HG02981 (cell line): ENCODE results near the gene CRYL1.

Source experiments
- ATAC-seq: cut with Tn5 transposase; IDR thresholded peaks from one replicate; pipeline ENCODE4 v1.9.1; 2021; ENCODE audit warnings: mild to moderate bottlenecking, moderate library complexity; ENCODE audit not compliant: unreplicated experiment

The CRYL1 gene, protein sequence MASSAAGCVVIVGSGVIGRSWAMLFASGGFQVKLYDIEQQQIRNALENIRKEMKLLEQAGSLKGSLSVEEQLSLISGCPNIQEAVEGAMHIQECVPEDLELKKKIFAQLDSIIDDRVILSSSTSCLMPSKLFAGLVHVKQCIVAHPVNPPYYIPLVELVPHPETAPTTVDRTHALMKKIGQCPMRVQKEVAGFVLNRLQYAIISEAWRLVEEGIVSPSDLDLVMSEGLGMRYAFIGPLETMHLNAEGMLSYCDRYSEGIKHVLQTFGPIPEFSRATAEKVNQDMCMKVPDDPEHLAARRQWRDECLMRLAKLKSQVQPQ

GRCh38 chr13:20525601-20526544, at the start of gene CRYL1:
CRYL1 (minus strand) TSS chr13:20525857; CDS start chr13:20525794, 63 bp downstream.
- ATAC-seq, result peak; percentile 75

DNA sequence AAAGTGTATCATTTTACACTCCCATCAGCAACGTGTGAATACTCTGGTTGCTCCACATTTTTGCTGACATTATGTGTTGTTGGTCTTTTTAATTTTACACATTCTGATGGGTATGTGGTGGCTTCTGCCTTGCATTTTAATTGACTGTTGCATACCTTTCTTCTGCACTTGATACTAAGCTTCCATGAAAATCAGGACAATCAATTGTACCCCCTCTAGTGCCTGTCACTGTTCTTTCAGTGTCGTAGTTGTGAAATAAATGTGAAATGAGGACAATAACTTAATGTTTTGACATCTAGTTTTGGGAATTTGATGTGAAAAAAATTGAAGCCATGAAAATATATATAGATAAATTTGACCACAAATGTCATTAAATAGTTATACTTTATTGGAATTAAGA, 48.0 kb upstream of the CRYL1 start:
- ATAC-seq, result no peak

DNA sequence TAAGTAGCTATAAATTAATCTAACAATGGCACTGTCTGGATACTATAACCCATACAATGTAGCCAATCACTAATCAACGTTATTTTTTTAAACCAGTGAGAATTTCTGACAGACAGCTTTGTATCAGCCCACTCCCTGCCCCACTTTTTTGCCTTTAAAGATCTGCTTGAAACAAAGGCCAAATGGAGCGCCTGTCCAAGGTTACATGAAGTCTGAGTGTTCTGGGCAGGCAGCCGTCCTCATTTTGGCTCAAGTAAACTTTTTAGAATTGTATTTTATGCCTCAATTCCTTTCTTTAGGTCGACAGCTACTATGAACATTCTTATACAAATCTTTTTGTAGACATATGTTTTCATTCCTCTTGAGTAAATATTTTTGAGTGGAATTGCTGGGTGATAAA, 47.5 kb upstream of the CRYL1 start:
- no peak for ATAC-seq

GRCh38 chr13:20571676-20572075, 46.0 kb upstream of the CRYL1 start:
- no peak for ATAC-seq

GRCh38 chr13:20570517-20570916, 44.9 kb upstream of the CRYL1 start:
- no peak for ATAC-seq

DNA sequence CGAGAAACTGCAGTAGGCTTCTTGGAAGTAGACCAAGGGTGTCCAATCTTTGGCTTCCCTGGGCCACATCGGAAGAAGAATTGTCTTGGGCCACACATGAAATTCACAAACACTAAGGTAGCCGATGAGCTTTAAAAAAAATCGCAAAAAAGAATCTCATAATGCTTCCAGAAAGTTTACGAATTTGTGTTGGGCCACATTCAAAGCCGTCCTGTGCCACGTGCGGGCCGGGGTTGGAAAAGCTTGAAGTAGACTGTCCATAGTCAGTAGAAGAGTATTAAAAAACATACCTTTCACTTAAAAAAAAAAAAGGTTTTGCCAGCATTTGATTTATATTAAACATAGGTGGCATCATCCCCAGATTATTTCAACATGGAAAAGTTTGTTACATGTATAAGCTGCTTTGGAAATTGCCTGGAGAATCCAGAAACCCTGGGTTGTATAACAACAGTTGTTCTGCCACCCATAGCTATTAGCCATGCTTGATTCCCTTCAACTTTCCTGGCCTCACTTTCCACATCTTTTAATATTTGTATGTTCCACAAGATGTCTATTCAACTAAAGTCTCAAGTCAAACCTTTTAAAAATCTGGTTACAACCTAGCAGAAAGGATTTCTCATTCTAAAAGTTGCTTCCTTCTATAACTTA, 42.3 kb upstream of the CRYL1 start:
- no peak for ATAC-seq

DNA sequence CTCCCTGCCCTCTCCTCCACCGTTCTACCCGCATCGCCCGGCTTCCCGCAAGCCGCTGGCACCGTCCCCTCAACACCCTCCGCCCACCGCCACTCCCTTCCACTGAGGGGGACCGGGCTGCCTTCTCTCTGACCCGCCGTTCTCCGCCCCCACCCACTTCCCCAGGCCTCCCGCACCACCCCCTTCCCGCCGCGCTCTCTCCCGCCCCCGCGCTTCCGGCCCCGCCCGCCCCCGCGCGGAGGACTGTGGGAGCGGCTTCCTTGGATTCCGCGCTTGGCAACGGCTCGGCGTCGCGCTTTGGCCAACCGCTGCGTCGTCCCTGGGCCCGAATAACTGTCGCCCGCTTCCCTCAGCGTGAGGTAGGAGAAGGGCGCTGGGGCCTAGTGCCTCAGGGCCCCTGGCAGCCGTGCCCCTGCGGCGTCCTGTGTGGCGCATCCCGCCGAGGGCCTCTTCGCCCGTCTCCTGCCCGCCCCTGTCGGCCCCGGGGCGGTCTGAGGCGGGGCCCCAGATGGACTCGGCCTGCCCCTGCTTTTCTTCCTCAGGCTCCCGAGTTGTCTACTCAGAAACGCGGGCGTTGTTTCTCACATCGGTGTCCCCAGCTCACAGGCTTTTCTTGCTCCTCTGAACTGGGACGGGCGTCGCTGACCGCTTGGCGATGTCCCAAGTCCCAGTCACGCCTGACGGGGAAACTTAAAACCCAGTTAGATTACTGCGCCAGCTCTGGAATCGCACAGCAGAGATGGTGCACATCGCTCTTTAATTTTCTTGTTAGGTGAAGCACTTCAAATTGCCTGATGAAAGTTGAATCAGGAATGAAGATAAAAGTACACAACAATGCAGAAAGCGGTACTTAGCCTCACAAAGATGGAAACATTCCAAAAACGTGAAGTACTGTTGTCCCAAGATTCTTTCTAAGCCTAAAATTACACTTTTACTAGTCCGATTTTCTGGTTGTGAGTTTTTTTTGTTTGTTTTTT, 41.5 kb upstream of the CRYL1 start, which contains the start of gene IFT88:
IFT88 (plus strand) TSS at position 260 of the 977 bp plus-strand sequence. CDS start 7,229 bp downstream, outside the sequence.
- ATAC-seq, result peak; percentile 86

- ATAC-seq, result peak; percentile 12
Measured at GRCh38 chr13:20566468-20566897, 40.8 kb upstream of the CRYL1 start.

- no peak for ATAC-seq
Measured at GRCh38 chr13:20565115-20565736, 39.6 kb upstream of the CRYL1 start.

DNA sequence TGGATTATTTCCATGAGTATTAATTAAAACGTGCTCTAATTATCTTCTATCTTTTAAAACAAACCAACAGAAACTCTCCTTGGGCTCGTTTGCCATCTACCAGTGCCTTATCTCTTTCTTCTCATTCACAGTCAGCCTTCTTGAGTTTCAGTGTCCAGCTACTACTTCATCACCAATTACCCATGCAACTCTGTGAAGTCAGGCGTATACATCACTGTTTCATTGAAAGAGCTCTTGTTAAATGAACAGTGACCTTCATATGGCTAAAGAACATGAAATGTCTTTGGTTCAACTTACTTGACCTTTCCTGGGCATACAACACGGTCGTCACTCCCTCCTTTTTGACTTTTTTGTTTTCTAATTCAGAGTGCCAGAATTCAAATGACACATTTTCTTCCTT, 36.1 kb upstream of the CRYL1 start:
- no peak for ATAC-seq

DNA sequence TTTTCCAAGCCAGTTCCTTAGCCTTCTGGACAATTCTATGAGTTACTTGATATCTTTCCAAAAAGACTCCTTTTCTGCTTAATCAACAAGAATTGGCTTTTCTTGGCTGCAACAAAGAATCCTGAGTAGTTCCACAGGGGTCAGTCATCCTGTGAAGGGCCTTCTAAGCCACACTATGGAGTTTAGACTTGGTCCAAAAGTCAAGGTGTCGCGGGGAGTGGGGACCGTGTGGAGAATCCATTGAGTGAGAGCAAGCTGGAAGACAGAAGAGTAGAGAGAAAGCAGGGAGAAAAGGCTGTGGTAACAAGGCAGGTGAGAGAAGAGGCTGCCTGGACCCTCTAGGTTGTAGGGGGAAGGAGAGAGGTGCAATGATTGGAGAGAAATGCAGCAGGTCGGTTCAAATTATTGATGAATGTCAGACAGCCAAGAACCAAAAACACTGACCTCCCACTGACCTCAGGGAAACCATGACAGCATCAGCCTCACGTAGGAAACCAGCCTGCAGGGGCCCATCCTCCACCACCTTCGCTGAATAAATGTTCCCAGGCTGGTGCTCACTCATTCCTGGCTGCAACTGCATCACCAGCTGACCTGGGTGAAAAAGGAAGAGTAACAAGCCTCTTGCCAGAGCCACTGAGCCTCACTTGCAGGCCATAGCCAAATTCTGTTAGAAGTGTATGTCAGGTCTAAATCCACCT, 34.2 kb upstream of the CRYL1 start:
- no peak for ATAC-seq

- ATAC-seq, result no peak
Measured at GRCh38 chr13:20558982-20559381, 33.3 kb upstream of the CRYL1 start.

- no peak for ATAC-seq
Measured at GRCh38 chr13:20553311-20553710, 27.7 kb upstream of the CRYL1 start.

DNA sequence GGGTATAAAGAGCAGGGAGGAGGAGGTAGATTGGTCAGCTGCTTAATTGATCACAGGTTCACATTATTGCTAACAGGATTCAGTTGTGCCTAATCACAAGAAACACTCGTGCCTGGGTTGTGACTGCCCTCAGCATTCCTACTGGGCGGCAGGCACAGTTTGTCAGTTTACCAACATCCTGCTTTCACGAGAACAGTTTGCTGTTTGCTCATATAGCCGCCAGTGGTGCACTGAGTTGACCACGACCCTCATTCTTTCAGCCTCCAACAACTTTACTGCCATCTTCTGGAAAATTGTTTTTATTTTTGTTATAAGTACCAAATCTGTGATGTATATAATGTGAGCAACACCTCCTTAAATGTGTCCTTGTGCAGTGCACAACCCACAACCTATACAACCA, 25.1 kb upstream of the CRYL1 start:
- no peak for ATAC-seq

- ATAC-seq, result no peak
Measured at GRCh38 chr13:20547479-20547908, 21.8 kb upstream of the CRYL1 start.

- ATAC-seq, result no peak
Measured at GRCh38 chr13:20546556-20546955, 20.9 kb upstream of the CRYL1 start.

DNA sequence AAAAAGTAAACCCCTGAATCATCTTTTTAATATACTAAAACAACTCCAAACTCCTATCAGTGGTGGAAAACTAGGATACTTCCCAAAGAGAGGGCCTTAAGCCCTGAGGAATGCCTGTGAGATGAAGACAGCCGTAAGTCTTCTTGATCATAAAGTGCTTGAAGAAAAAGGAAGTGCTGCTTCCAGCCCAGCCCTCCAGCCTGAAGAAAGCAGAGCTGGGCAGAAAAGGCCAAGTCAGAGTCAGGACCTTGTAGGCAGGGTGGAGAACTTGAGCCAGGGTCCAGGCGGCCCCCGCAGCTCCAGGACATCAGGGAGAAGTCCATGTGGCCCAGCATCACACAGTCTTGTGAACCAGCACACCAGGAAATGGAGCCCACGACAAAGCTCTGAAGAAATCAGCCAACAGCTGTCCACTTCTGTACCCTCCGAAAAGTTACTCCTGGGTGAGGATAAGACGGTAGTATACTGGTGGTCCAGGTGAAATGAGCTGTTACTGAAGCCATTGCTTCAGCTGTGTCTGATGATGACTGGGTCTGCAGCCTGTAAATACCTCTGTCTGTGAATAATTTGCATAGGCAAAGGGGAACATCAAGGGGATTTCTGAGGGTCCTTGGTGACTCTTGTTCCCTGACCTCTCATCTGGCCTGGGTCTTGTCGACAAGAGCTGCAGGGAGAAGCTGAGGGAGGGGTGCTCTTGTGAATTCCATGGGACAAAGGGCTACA, 18.7 kb upstream of the CRYL1 start:
- no peak for ATAC-seq

GRCh38 chr13:20536992-20537391, 11.3 kb upstream of the CRYL1 start:
- no peak for ATAC-seq
